H1 (cell line): Measurements from ENCODE around the gene CNIH3. TPM values are rescaled to one million over a fixed set of nuclear protein-coding genes. Genes with fewer than 3 reads are reported as not detected.

Source experiments
- CTCF ChIA-PET: fragments of 300-600 bp; sonication (Branson Sonifier 250); formaldehyde crosslinking; loops from one replicate; lab custom pipeline; 2021; ENCODE audit not compliant: partially characterized antibody; lab: Charles Lee
- POLR2A ChIA-PET: fragments of 300-600 bp; sonication (Branson Sonifier 250); formaldehyde crosslinking; loops from one replicate; lab custom pipeline; 2021; ENCODE audit warnings: inconsistent platforms; ENCODE audit not compliant: partially characterized antibody; lab: Charles Lee
- DNase-seq, 2 experiments: peaks; one replicate each; pipeline versions ENCODE4 v3.0.0 to v3.0.0-alpha.2; 2010 to 2022; ENCODE audit warnings: low spot score in 2 of 2, low read depth in 1 of 2, mixed read lengths in 1 of 2
- FAIRE-seq: peaks from 2 replicates; lab custom pipeline; 2011; peaks lifted over from hg19 to GRCh38; lab: Jason Lieb, UNC
- H2AFZ ChIP-seq: 2 replicates; pipeline ENCODE4 v1.8.1; 2012; ENCODE audit warnings: low read length, inconsistent platforms
- H2AK5ac ChIP-seq: 2 replicates; pipeline ENCODE4 v1.6.1; 2013; ENCODE audit warnings: low read depth, low read length
- H2BK120ac ChIP-seq: replicated peaks from 2 replicates; pipeline ENCODE3; 2013; ENCODE audit warnings: low read depth, low read length, inconsistent platforms
- H2BK12ac ChIP-seq: 2 replicates; pipeline ENCODE4 v1.6.1; 2013; ENCODE audit warnings: low read depth, low read length
- H2BK15ac ChIP-seq: 2 replicates; pipeline ENCODE4 v1.6.1; 2013; ENCODE audit warnings: low read length
- H2BK20ac ChIP-seq: 2 replicates; pipeline ENCODE4 v1.6.1; 2013; ENCODE audit warnings: low read length
- H2BK5ac ChIP-seq: 2 replicates; pipeline ENCODE4 v1.6.1; 2013; ENCODE audit warnings: low read depth, low read length
- H3K14ac ChIP-seq: 2 replicates; pipeline ENCODE4 v1.6.1; 2013; ENCODE audit warnings: inconsistent platforms; ENCODE audit not compliant: insufficient read length
- H3K18ac ChIP-seq: 2 replicates; pipeline ENCODE4 v1.6.1; 2013; ENCODE audit warnings: low read length; ENCODE audit errors: extremely low read depth
- H3K23ac ChIP-seq: 2 replicates; pipeline ENCODE4 v1.6.1; 2013; ENCODE audit warnings: inconsistent platforms; ENCODE audit not compliant: insufficient read length
- H3K23me2 ChIP-seq: 2 replicates; pipeline ENCODE4 v1.6.1; 2013; ENCODE audit warnings: low read depth, low read length
- H3K27ac ChIP-seq: 2 replicates; pipeline ENCODE4 v1.6.1; 2011; ENCODE audit warnings: low read depth, low read length, inconsistent platforms
- H3K27me3 ChIP-seq, 4 experiments: replicated peaks in 1 of 4; 1 replicate in 1 of 4; 2 replicates in 3 of 4; pipeline versions ENCODE4 v1.6.1 to v1.8.1; 2011 to 2013; ENCODE audit warnings: low read length in 3 of 4, mild to moderate bottlenecking in 3 of 4, inconsistent platforms in 2 of 4, mixed read lengths in 2 of 4, moderate library complexity in 1 of 4; ENCODE audit not compliant: control insufficient read depth in 3 of 4, insufficient read depth in 3 of 4; ENCODE audit errors: extremely low read depth in 1 of 4
- H3K36me3 ChIP-seq, 4 experiments: 2 replicates each; pipeline versions ENCODE4 v1.6.1 to v1.8.1; 2011 to 2013; ENCODE audit warnings: mild to moderate bottlenecking in 4 of 4, low read length in 3 of 4, moderate library complexity in 2 of 4, control low read depth in 1 of 4, inconsistent platforms in 1 of 4; ENCODE audit not compliant: insufficient read depth in 4 of 4, control insufficient read depth in 2 of 4
- H3K4ac ChIP-seq: replicated peaks from 2 replicates; pipeline ENCODE3; 2013; ENCODE audit warnings: low read length, low read depth, mixed read lengths, inconsistent platforms; ENCODE audit not compliant: insufficient read length
- H3K4me1 ChIP-seq, 4 experiments: replicated peaks in 1 of 4; 1 replicate in 1 of 4; 2 replicates in 3 of 4; pipeline versions ENCODE4 v1.6.1 to v1.8.1; 2011 to 2013; ENCODE audit warnings: low read length in 3 of 4, inconsistent platforms in 2 of 4, mixed read lengths in 1 of 4; ENCODE audit not compliant: insufficient read depth in 4 of 4, control insufficient read depth in 3 of 4
- H3K4me2 ChIP-seq, 2 experiments: 2 replicates each; pipeline versions ENCODE4 v1.6.1 to v1.8.1; 2011 to 2013; ENCODE audit warnings: low read depth in 2 of 2, low read length in 2 of 2, control low read depth in 1 of 2, inconsistent platforms in 1 of 2, mild to moderate bottlenecking in 1 of 2; ENCODE audit not compliant: insufficient read depth in 1 of 2
- H3K4me3 ChIP-seq, 4 experiments: fragments of 200-600, 300-600 bp in 1 of 4; sonication (generic), shearing (Covaris generic), sonication (Bioruptor Twin) in 1 of 4; 2 replicates each; pipeline versions ENCODE4 v1.5.1 to v1.8.1; 2011 to 2016; ENCODE audit warnings: low read length in 4 of 4, low read depth in 3 of 4, control low read depth in 2 of 4, inconsistent platforms in 2 of 4, mild to moderate bottlenecking in 2 of 4, mixed read lengths in 1 of 4, moderate library complexity in 1 of 4; ENCODE audit not compliant: insufficient read depth in 2 of 4; ENCODE audit errors: extremely low read depth in 1 of 4
- H3K56ac ChIP-seq: replicated peaks from 2 replicates; pipeline ENCODE3; 2013; ENCODE audit warnings: low read depth, mild to moderate bottlenecking, mixed read lengths, low read length, inconsistent platforms; ENCODE audit not compliant: insufficient read length
- H3K79me1 ChIP-seq: 2 replicates; pipeline ENCODE4 v1.6.1; 2013; ENCODE audit warnings: low read depth, low read length, control low read depth
- H3K79me2 ChIP-seq, 2 experiments: 2 replicates each; pipeline versions ENCODE4 v1.6.1 to v1.8.1; 2012 to 2013; ENCODE audit warnings: low read length in 2 of 2, mild to moderate bottlenecking in 2 of 2, inconsistent platforms in 1 of 2; ENCODE audit not compliant: insufficient read depth in 2 of 2, control insufficient read depth in 1 of 2
- H3K9ac ChIP-seq, 4 experiments: replicated peaks in 1 of 4; 1 replicate in 1 of 4; 2 replicates in 3 of 4; pipeline versions ENCODE4 v1.6.1 to v1.8.1; 2011 to 2013; ENCODE audit warnings: low read depth in 3 of 4, low read length in 3 of 4, control low read depth in 2 of 4, mild to moderate bottlenecking in 2 of 4, moderate library complexity in 2 of 4, inconsistent platforms in 1 of 4; ENCODE audit errors: extremely low read depth in 1 of 4
- H3K9me3 ChIP-seq, 2 experiments: 2 replicates each; pipeline versions ENCODE4 v1.6.1 to v1.8.1; 2012 to 2013; ENCODE audit warnings: mild to moderate bottlenecking in 2 of 2, moderate library complexity in 2 of 2, control low read depth in 1 of 2, inconsistent platforms in 1 of 2, low read depth in 1 of 2, low read length in 1 of 2, mixed read lengths in 1 of 2; ENCODE audit not compliant: insufficient read depth in 2 of 2
- H4K20me1 ChIP-seq, 2 experiments: replicated peaks in 1 of 2; 2 replicates each; pipeline versions ENCODE3 to v1.8.1; 2011 to 2013; ENCODE audit warnings: inconsistent platforms in 2 of 2, low read length in 2 of 2, mild to moderate bottlenecking in 1 of 2; ENCODE audit not compliant: insufficient read depth in 2 of 2, control insufficient read depth in 1 of 2
- H4K5ac ChIP-seq: 2 replicates; pipeline ENCODE4 v1.6.1; 2013; ENCODE audit warnings: low read length, low read depth, mixed read lengths, inconsistent platforms; ENCODE audit not compliant: insufficient read length
- H4K8ac ChIP-seq: 2 replicates; pipeline ENCODE4 v1.8.0; 2013; ENCODE audit warnings: mild to moderate bottlenecking, moderate library complexity, low read length, inconsistent platforms; ENCODE audit not compliant: insufficient read depth; ENCODE audit errors: extremely low read depth
- H4K91ac ChIP-seq: replicated peaks from 2 replicates; pipeline ENCODE3; 2013; ENCODE audit warnings: low read length, mixed read lengths, inconsistent platforms; ENCODE audit not compliant: insufficient read length
- BACH1 ChIP-seq: IDR thresholded peaks from 2 replicates; pipeline ENCODE4 v1.6.1; 2012; ENCODE audit warnings: low read length, improper control_type of control experiment
- GABPA ChIP-seq: IDR thresholded peaks from 2 replicates; pipeline ENCODE4 v1.6.1; 2011; ENCODE audit warnings: mild to moderate bottlenecking, low read length, moderate library complexity, borderline replicate concordance; ENCODE audit not compliant: insufficient read depth
- JUN ChIP-seq: IDR thresholded peaks from 2 replicates; pipeline ENCODE4 v1.6.1; 2011; ENCODE audit warnings: low read depth, mild to moderate bottlenecking, improper control_type of control experiment, low read length
- NRF1 ChIP-seq: IDR thresholded peaks from 2 replicates; pipeline ENCODE4 v1.6.1; 2011; ENCODE audit warnings: mild to moderate bottlenecking, low read depth, low read length, improper control_type of control experiment
- ZNF274 ChIP-seq: IDR thresholded peaks from 2 replicates; pipeline ENCODE4 v1.7.0; 2012; ENCODE audit warnings: low read length, borderline replicate concordance; ENCODE audit errors: extremely low read depth
- whole genome bisulfite sequencing, 2 experiments: shearing (Covaris generic) in 1 of 2; methylation state at CpG; one replicate each; pipeline versions ENCODE4 v1.1.6 to v1.1.7; 2013 to 2015; ENCODE audit warnings: low lambda C conversion rate in 2 of 2, mixed read lengths in 2 of 2, inconsistent platforms in 1 of 2, low coverage in 1 of 2, missing lambda C conversion rate in 1 of 2; ENCODE audit not compliant: insufficient replicate concordance in 2 of 2, insufficient coverage in 1 of 2, insufficient read length in 1 of 2; ENCODE audit errors: extremely low coverage in 1 of 2, missing lambda C conversion rate in 1 of 2; 5-methylcytosine and 5-hydroxymethylcytosine counted together
- polyA plus RNA-seq, 7 experiments: library from polyadenylated mRNA; depleted of rRNA in 3 of 7; stranded (reverse) in 5 of 7; unstranded in 2 of 7; fragments of >200 nt in 5 of 7; fragments of 200-250 nt in 2 of 7; gene quantifications; 1 replicate in 5 of 7; 2 replicates in 1 of 7; 4 replicates in 1 of 7; pipeline versions ENCODE4 v1.2.1 to v1.2.3, GENCODE V29; 2011 to 2013; ENCODE audit warnings: missing spikeins in 2 of 7, mixed read lengths in 2 of 7
- total RNA-seq: library from RNA; stranded (reverse); fragmentation: NEBNext Ultra II Directional; extraction: Animal tissue kit (Norgen Biotek cat#: 25700); gene quantifications from 2 replicates; pipeline ENCODE4 v1.2.1, GENCODE V29; 2021
- TF ChIP-seq, protein P1 (sequence below), 3 experiments: IDR thresholded peaks; 1 replicate in 2 of 3; 2 replicates in 1 of 3; pipeline versions ENCODE4 v1.5.1 to v1.6.1; 2011; ENCODE audit warnings: low read length in 3 of 3, mild to moderate bottlenecking in 3 of 3, inconsistent platforms in 2 of 3, low read depth in 1 of 3, moderate library complexity in 1 of 3; ENCODE audit not compliant: insufficient read depth in 1 of 3; ENCODE audit errors: control extremely low read depth in 1 of 3

The CNIH3 gene
- total and polyA plus RNA-seq, 2 of the 8 experiments (the other 6 are each of a cell fraction or from before 2014, with no cell fraction given): 3.7 to 5.6 TPM

DNA sequence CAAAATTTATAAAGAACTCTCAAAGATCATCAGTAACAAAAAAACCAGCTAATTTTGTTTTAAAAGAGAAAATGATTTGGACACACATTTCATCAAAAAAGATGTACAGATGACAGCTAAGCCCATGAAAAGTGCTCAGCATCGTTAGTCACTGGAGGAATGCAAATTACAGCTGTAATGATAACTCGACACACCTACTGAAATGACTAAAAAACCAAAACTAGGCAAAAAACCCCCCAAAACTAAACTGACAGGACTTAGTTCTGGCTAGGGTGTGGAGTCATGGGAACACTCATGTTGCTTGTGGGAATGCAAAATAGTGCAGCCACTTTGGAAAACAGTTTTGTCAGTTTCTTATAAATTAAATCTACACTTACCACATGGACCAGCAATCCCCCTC is 59.5 kb downstream of the CNIH3 start:
- Histone ChIP-seq H3K4me2 (no peak overlapping the region), H4K8ac (no peak overlapping the region), H3K36me3 (no peaks in the 10 kb centered on the region), H3K56ac (no peak overlapping the region), H3K9me3 (no peaks in the 10 kb centered on the region), H3K4me1 (no peaks in the 10 kb centered on the region; a peak in 1 of 7 replicates), H3K79me2 (no peaks in the 10 kb centered on the region), H3K23ac (no peak overlapping the region), H3K27ac (no peak overlapping the region), H3K79me1 (no peaks in the 10 kb centered on the region), H3K14ac (no peak overlapping the region), H3K4me3 (no peak overlapping the region), H3K9ac (no peak overlapping the region), H3K27me3 (no peaks in the 10 kb centered on the region), H2BK120ac (no peak overlapping the region), H4K20me1 (no peaks in the 10 kb centered on the region), H2BK12ac (no peak overlapping the region), H2BK20ac (no peak overlapping the region), H3K18ac (no peak overlapping the region), H2AFZ (no peak overlapping the region), H2AK5ac (no peak overlapping the region), H4K5ac (no peak overlapping the region), H4K91ac (no peak overlapping the region), H3K4ac (no peak overlapping the region), H3K23me2 (no peaks in the 10 kb centered on the region), H2BK5ac (no peak overlapping the region), H2BK15ac (no peak overlapping the region)
- ChIA-PET POLR2A (no interaction called here), CTCF (interaction anchor here (3.3 kb wide), 1 partner anchor 26 kb away, joined by 8 read pairs; no protein-coding TSS in a partner anchor)
- FAIRE-seq (no peak), DNase-seq (no peak)
- TF ChIP-seq, protein P1, sequence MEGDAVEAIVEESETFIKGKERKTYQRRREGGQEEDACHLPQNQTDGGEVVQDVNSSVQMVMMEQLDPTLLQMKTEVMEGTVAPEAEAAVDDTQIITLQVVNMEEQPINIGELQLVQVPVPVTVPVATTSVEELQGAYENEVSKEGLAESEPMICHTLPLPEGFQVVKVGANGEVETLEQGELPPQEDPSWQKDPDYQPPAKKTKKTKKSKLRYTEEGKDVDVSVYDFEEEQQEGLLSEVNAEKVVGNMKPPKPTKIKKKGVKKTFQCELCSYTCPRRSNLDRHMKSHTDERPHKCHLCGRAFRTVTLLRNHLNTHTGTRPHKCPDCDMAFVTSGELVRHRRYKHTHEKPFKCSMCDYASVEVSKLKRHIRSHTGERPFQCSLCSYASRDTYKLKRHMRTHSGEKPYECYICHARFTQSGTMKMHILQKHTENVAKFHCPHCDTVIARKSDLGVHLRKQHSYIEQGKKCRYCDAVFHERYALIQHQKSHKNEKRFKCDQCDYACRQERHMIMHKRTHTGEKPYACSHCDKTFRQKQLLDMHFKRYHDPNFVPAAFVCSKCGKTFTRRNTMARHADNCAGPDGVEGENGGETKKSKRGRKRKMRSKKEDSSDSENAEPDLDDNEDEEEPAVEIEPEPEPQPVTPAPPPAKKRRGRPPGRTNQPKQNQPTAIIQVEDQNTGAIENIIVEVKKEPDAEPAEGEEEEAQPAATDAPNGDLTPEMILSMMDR (IDR thresholded peaks at IDR 0.05; ENCODE audit: control extremely low read depth in 1 of 3, insufficient read depth in 1 of 3, low read depth in 1 of 3, low read length in 3 of 3): no peak
- TF ChIP-seq NRF1 (no peak), JUN (no peak), ZNF274 (no peak), BACH1 (no peak), GABPA (no peak)
- WGBS, 2 experiments: 82% methylated on average over 2 of the region's 2 CpGs; no CpG with 5 or more reads in 1 of the 2 experiments
